SK-N-SH treated with all-trans-retinoic acid at 6 μM for 48 hours (cell line): ENCODE data around the gene A3GALT2.

Experiments used
- ARNTL ChIP-seq: fragments of 450-650 bp; formaldehyde crosslinking; IDR thresholded peaks from 2 replicates; pipeline ENCODE4 v1.5.0; 2020; ENCODE audit warnings: low read depth, mild to moderate bottlenecking, moderate library complexity, borderline replicate concordance
- BACH2 ChIP-seq: fragments of 250-450 bp; sonication (Bioruptor Pico); IDR thresholded peaks from 2 replicates; pipeline ENCODE4 v1.9.0; 2021; ENCODE audit warnings: mild to moderate bottlenecking, borderline replicate concordance
- GLIS3 ChIP-seq: fragments of 250-450 bp; sonication (Bioruptor Pico); IDR thresholded peaks from 2 replicates; pipeline ENCODE4 v1.5.0; 2020; ENCODE audit warnings: mild to moderate bottlenecking, moderate library complexity
- ISL1 ChIP-seq: fragments of 250-450 bp; sonication (Bioruptor Pico); IDR thresholded peaks from 2 replicates; pipeline ENCODE4 v2.1.2; 2022; ENCODE audit warnings: mild to moderate bottlenecking, moderate library complexity
- RARB ChIP-seq: fragments of 250-450 bp; sonication (Bioruptor Pico); IDR thresholded peaks from 2 replicates; pipeline ENCODE4 v1.8.0; 2021; ENCODE audit warnings: mild to moderate bottlenecking, moderate library complexity
- TOX ChIP-seq: fragments of 250-450 bp; sonication (Bioruptor Pico); IDR thresholded peaks from 2 replicates; pipeline ENCODE4 v1.8.0; 2021; ENCODE audit warnings: mild to moderate bottlenecking, moderate library complexity, borderline replicate concordance
- ZFP30 ChIP-seq: fragments of 450-650 bp; formaldehyde crosslinking; IDR thresholded peaks from 2 replicates; pipeline ENCODE4 v1.5.0; 2022; ENCODE audit warnings: mild to moderate bottlenecking, moderate library complexity
- ZNF8 ChIP-seq: fragments of 450-650 bp; formaldehyde crosslinking; IDR thresholded peaks from 2 replicates; pipeline ENCODE4 v1.5.0; 2020; ENCODE audit warnings: mild to moderate bottlenecking, moderate library complexity
- TF ChIP-seq, protein P1 (sequence below): fragments of 250-450 bp; sonication (Bioruptor Pico); IDR thresholded peaks from 2 replicates; pipeline ENCODE4 v1.5.1; 2021; ENCODE audit warnings: mild to moderate bottlenecking, moderate library complexity
- TF ChIP-seq, protein P2 (sequence below): fragments of 250-450 bp; sonication (Bioruptor Pico); IDR thresholded peaks from 2 replicates; pipeline ENCODE4 v1.5.1; 2020; ENCODE audit warnings: low read depth, mild to moderate bottlenecking, moderate library complexity
- TF ChIP-seq, protein P3 (sequence below): fragments of 250-450 bp; sonication (Bioruptor Pico); IDR thresholded peaks from 2 replicates; pipeline ENCODE4 v1.8.0; 2020; ENCODE audit warnings: mild to moderate bottlenecking, moderate library complexity, borderline replicate concordance
- TF ChIP-seq, protein P4 (sequence below): fragments of 250-450 bp; sonication (Bioruptor Pico); IDR thresholded peaks from 2 replicates; pipeline ENCODE4 v1.5.0; 2020; ENCODE audit warnings: mild to moderate bottlenecking, moderate library complexity

DNA sequence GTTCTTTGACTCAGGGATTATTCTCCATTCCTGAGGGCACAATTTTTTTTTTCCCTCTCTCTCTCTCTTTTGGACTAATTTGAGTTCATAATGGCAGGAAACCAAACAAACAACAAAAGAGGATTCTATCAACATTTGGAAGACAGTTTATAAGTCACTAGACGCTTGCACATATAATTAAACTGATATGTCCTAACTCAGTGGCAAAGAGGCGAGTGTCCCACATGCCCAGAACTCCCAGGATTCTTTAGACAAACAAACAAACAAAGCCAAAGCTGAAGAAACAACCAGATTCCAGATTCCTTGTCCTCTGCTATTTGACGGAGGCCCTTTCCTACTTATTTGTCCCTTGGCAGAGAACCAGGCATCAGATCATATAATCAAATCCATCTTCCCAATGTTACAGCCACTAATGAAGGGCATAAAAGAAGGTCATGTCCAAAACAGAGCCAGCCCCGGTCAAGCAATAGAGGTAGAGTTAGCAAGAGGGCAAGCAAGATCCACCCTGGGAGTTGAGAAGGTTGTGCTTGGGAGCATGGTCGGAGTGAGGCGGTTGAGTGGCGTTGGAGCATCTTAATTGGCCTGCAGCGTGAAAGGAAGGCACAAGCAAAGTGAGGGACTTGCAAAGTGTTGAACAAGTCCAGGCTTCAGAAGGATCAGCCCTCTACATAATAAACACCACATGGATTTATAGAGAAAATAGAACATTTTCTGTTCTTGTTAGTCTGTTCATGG lies 34.3 kb downstream of the A3GALT2 start:
- TF ChIP-seq ISL1 (CRISPR knock-in tag) (no peak), ZFP30 (CRISPR knock-in tag) (no peak), ARNTL (CRISPR knock-in tag) (no peak), BACH2 (CRISPR knock-in tag) (no peak), RARB (CRISPR knock-in tag) (no peak), ZNF8 (CRISPR knock-in tag) (no peak), GLIS3 (no peak), TOX (CRISPR knock-in tag) (no peak)
- TF ChIP-seq, protein P1, sequence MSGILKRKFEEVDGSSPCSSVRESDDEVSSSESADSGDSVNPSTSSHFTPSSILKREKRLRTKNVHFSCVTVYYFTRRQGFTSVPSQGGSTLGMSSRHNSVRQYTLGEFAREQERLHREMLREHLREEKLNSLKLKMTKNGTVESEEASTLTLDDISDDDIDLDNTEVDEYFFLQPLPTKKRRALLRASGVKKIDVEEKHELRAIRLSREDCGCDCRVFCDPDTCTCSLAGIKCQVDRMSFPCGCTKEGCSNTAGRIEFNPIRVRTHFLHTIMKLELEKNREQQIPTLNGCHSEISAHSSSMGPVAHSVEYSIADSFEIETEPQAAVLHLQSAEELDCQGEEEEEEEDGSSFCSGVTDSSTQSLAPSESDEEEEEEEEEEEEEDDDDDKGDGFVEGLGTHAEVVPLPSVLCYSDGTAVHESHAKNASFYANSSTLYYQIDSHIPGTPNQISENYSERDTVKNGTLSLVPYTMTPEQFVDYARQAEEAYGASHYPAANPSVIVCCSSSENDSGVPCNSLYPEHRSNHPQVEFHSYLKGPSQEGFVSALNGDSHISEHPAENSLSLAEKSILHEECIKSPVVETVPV (CRISPR knock-in tag): no peak
- TF ChIP-seq, protein P2, sequence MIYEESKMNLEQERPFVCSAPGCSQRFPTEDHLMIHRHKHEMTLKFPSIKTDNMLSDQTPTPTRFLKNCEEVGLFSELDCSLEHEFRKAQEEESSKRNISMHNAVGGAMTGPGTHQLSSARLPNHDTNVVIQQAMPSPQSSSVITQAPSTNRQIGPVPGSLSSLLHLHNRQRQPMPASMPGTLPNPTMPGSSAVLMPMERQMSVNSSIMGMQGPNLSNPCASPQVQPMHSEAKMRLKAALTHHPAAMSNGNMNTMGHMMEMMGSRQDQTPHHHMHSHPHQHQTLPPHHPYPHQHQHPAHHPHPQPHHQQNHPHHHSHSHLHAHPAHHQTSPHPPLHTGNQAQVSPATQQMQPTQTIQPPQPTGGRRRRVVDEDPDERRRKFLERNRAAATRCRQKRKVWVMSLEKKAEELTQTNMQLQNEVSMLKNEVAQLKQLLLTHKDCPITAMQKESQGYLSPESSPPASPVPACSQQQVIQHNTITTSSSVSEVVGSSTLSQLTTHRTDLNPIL: no peak
- TF ChIP-seq, protein P3, sequence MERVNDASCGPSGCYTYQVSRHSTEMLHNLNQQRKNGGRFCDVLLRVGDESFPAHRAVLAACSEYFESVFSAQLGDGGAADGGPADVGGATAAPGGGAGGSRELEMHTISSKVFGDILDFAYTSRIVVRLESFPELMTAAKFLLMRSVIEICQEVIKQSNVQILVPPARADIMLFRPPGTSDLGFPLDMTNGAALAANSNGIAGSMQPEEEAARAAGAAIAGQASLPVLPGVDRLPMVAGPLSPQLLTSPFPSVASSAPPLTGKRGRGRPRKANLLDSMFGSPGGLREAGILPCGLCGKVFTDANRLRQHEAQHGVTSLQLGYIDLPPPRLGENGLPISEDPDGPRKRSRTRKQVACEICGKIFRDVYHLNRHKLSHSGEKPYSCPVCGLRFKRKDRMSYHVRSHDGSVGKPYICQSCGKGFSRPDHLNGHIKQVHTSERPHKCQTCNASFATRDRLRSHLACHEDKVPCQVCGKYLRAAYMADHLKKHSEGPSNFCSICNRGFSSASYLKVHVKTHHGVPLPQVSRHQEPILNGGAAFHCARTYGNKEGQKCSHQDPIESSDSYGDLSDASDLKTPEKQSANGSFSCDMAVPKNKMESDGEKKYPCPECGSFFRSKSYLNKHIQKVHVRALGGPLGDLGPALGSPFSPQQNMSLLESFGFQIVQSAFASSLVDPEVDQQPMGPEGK: no peak
- TF ChIP-seq, protein P4, sequence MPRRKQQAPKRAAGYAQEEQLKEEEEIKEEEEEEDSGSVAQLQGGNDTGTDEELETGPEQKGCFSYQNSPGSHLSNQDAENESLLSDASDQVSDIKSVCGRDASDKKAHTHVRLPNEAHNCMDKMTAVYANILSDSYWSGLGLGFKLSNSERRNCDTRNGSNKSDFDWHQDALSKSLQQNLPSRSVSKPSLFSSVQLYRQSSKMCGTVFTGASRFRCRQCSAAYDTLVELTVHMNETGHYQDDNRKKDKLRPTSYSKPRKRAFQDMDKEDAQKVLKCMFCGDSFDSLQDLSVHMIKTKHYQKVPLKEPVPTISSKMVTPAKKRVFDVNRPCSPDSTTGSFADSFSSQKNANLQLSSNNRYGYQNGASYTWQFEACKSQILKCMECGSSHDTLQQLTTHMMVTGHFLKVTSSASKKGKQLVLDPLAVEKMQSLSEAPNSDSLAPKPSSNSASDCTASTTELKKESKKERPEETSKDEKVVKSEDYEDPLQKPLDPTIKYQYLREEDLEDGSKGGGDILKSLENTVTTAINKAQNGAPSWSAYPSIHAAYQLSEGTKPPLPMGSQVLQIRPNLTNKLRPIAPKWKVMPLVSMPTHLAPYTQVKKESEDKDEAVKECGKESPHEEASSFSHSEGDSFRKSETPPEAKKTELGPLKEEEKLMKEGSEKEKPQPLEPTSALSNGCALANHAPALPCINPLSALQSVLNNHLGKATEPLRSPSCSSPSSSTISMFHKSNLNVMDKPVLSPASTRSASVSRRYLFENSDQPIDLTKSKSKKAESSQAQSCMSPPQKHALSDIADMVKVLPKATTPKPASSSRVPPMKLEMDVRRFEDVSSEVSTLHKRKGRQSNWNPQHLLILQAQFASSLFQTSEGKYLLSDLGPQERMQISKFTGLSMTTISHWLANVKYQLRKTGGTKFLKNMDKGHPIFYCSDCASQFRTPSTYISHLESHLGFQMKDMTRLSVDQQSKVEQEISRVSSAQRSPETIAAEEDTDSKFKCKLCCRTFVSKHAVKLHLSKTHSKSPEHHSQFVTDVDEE (CRISPR knock-in tag): no peak
